Right lobe of liver (tissue), 4 donors: ENCODE results near the gene LHX2.

Source experiments
- POLR2A ChIP-seq: fragments of 450-650 bp; IDR thresholded peaks from one replicate; pipeline ENCODE4 v1.6.1; 2017; ENCODE audit warnings: antibody characterized with exemption, mild to moderate bottlenecking
- TF ChIP-seq, protein P1 (sequence below), 4 donors: fragments of 200-600 bp in 3 of 4; fragments of 450-650 bp in 1 of 4; IDR thresholded peaks; one replicate each; pipeline versions ENCODE4 v1.5.1 to v1.8.0; 2016 to 2022; ENCODE audit warnings: antibody characterized with exemption in 4 of 4, mild to moderate bottlenecking in 2 of 4
- donor health status: DM: no; HTN: no; CAD: no.
- donor health status: DM: no; HTN: no; CAD: no.
- donor health status: DM: no; HTN: yes; CAD: no.

DNA sequence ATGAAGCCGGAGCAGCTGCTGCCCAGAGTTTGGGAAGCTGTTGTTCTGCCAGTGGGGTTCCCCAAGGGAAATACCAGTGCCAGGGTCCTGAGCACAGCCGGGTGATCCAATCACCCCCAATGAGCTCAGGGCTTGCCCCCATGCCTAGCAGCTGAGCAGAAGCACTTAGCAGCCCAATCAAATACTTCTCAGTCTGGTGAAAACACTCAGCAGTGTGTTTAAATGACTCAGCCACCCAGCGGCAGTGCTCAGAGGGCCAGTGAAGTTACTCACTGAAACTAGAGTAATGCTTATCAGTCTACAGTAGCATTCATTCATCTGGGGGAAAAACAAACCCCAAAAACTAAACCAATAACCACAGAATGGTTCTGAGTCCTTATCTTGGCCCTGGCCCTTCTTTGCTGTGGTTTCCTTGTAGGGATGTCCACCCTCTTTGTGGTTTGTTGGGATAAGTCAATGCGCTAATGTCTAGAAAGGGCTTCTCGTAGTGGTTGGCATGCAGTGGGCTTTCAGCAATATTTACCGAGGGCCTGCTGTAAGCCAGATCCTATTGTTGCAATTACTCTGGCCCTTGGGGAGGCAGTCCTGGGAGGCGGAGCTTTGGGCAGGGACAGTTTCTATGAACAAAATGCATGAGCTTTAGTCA is 43.1 kb downstream of the LHX2 start:
- TF ChIP-seq, protein P1, sequence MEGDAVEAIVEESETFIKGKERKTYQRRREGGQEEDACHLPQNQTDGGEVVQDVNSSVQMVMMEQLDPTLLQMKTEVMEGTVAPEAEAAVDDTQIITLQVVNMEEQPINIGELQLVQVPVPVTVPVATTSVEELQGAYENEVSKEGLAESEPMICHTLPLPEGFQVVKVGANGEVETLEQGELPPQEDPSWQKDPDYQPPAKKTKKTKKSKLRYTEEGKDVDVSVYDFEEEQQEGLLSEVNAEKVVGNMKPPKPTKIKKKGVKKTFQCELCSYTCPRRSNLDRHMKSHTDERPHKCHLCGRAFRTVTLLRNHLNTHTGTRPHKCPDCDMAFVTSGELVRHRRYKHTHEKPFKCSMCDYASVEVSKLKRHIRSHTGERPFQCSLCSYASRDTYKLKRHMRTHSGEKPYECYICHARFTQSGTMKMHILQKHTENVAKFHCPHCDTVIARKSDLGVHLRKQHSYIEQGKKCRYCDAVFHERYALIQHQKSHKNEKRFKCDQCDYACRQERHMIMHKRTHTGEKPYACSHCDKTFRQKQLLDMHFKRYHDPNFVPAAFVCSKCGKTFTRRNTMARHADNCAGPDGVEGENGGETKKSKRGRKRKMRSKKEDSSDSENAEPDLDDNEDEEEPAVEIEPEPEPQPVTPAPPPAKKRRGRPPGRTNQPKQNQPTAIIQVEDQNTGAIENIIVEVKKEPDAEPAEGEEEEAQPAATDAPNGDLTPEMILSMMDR (IDR thresholded peaks at IDR 0.05): no peak
- TF ChIP-seq POLR2A: no peak
